Measurements from ENCODE around the gene SLC41A1. TPM values are rescaled to one million over a fixed set of nuclear protein-coding genes. Genes with fewer than 3 reads are reported as not detected.

SLC41A1 gene
- total and polyA plus RNA-seq, 9 of the 15 experiments (the other 6 are each of a cell fraction or from before 2014, with no cell fraction given) = 4.1 to 29.3 (median 11.4) TPM

- no peak for TF ChIP-seq NFE2 (IDR thresholded peaks at IDR 0.05; ENCODE audit: low read depth)
- no peak for TF ChIP-seq MXI1 (IDR thresholded peaks at IDR 0.05; ENCODE audit: low read depth, low read length)
- TF ChIP-seq MNT (conservative IDR thresholded peaks at IDR 0.05) = no peak
- TF ChIP-seq EP400 (IDR thresholded peaks at IDR 0.05) = no peak
- TF ChIP-seq ZNF384 (IDR thresholded peaks at IDR 0.05; ENCODE audit: low read depth, low read length) = 0 out of 2 replicates have a peak, but pooled peaks have one; percentile 25
- 0 out of 2 replicates have a peak, but pooled peaks have one; percentile 54 for TF ChIP-seq KLF16 (IDR thresholded peaks at IDR 0.05)
- TF ChIP-seq SMC3 (conservative IDR thresholded peaks at IDR 0.05; ENCODE audit: insufficient read depth, low read depth, low read length) = peak; percentile 96
- TF ChIP-seq ATF7 (IDR thresholded peaks at IDR 0.05) = 0 out of 2 replicates have a peak, but pooled peaks have one; percentile 29
- TF ChIP-seq E4F1 (CRISPR knock-in tag; IDR thresholded peaks at IDR 0.05; ENCODE audit: borderline replicate concordance) = no peak
- TF ChIP-seq TBP (optimal IDR thresholded peaks at IDR 0.05; ENCODE audit: low read depth, low read length) = no peak
- TF ChIP-seq COPS2 (conservative IDR thresholded peaks at IDR 0.05) = no peak
- no peak for TF ChIP-seq FOXP4 (CRISPR knock-in tag; IDR thresholded peaks at IDR 0.05; ENCODE audit: borderline replicate concordance)
- TF ChIP-seq TAF9B (IDR thresholded peaks at IDR 0.05; ENCODE audit: partially characterized antibody) = no peak
- TF ChIP-seq RB1 (IDR thresholded peaks at IDR 0.05; ENCODE audit: low read depth) = peak; percentile 61; the same call in 1 of the 2 replicates
- peak; percentile 30; the same call in 1 of the 2 replicates for TF ChIP-seq TFAP4 (CRISPR knock-in tag; IDR thresholded peaks at IDR 0.05; ENCODE audit: borderline replicate concordance)
- TF ChIP-seq ZC3H4 (CRISPR knock-in tag; IDR thresholded peaks at IDR 0.05; ENCODE audit: borderline replicate concordance) = no peak
- TF ChIP-seq ZC3H8 (IDR thresholded peaks at IDR 0.05) = no peak
- TF ChIP-seq HMGN3 (IDR thresholded peaks at IDR 0.05; ENCODE audit: borderline replicate concordance, extremely low read depth, insufficient read length, low read depth, low read length) = no peak
- no peak for TF ChIP-seq CBFB (CRISPR knock-in tag; IDR thresholded peaks at IDR 0.05)
- TF ChIP-seq NCOR1 (IDR thresholded peaks at IDR 0.05) = no peak
Observed at GRCh38 chr1:205791568-205792180, 21.3 kb downstream of the SLC41A1 start (continued).

Data from K562 (cell line).